H1 (cell line): Measurements from ENCODE around the gene OR2F1. TPM values are rescaled to one million over a fixed set of nuclear protein-coding genes. Genes with fewer than 3 reads are reported as not detected.

Experiments
- CTCF ChIA-PET: fragments of 300-600 bp; sonication (Branson Sonifier 250); formaldehyde crosslinking; loops from one replicate; lab custom pipeline; 2021; ENCODE audit not compliant: partially characterized antibody; lab: Charles Lee
- POLR2A ChIA-PET: fragments of 300-600 bp; sonication (Branson Sonifier 250); formaldehyde crosslinking; loops from one replicate; lab custom pipeline; 2021; ENCODE audit warnings: inconsistent platforms; ENCODE audit not compliant: partially characterized antibody; lab: Charles Lee
- DNase-seq, 2 experiments: peaks; one replicate each; pipeline versions ENCODE4 v3.0.0 to v3.0.0-alpha.2; 2010 to 2022; ENCODE audit warnings: low spot score in 2 of 2, low read depth in 1 of 2, mixed read lengths in 1 of 2
- FAIRE-seq: peaks from 2 replicates; lab custom pipeline; 2011; peaks lifted over from hg19 to GRCh38; lab: Jason Lieb, UNC
- H2AFZ ChIP-seq: 2 replicates; pipeline ENCODE4 v1.8.1; 2012; ENCODE audit warnings: low read length, inconsistent platforms
- H2AK5ac ChIP-seq: 2 replicates; pipeline ENCODE4 v1.6.1; 2013; ENCODE audit warnings: low read depth, low read length
- H2BK120ac ChIP-seq: replicated peaks from 2 replicates; pipeline ENCODE3; 2013; ENCODE audit warnings: low read depth, low read length, inconsistent platforms
- H2BK12ac ChIP-seq: 2 replicates; pipeline ENCODE4 v1.6.1; 2013; ENCODE audit warnings: low read depth, low read length
- H2BK15ac ChIP-seq: 2 replicates; pipeline ENCODE4 v1.6.1; 2013; ENCODE audit warnings: low read length
- H2BK20ac ChIP-seq: 2 replicates; pipeline ENCODE4 v1.6.1; 2013; ENCODE audit warnings: low read length
- H2BK5ac ChIP-seq: 2 replicates; pipeline ENCODE4 v1.6.1; 2013; ENCODE audit warnings: low read depth, low read length
- H3K14ac ChIP-seq: 2 replicates; pipeline ENCODE4 v1.6.1; 2013; ENCODE audit warnings: inconsistent platforms; ENCODE audit not compliant: insufficient read length
- H3K18ac ChIP-seq: 2 replicates; pipeline ENCODE4 v1.6.1; 2013; ENCODE audit warnings: low read length; ENCODE audit errors: extremely low read depth
- H3K23ac ChIP-seq: 2 replicates; pipeline ENCODE4 v1.6.1; 2013; ENCODE audit warnings: inconsistent platforms; ENCODE audit not compliant: insufficient read length
- H3K23me2 ChIP-seq: 2 replicates; pipeline ENCODE4 v1.6.1; 2013; ENCODE audit warnings: low read depth, low read length
- H3K27ac ChIP-seq: 2 replicates; pipeline ENCODE4 v1.6.1; 2011; ENCODE audit warnings: low read depth, low read length, inconsistent platforms
- H3K27me3 ChIP-seq, 4 experiments: replicated peaks in 1 of 4; 1 replicate in 1 of 4; 2 replicates in 3 of 4; pipeline versions ENCODE4 v1.6.1 to v1.8.1; 2011 to 2013; ENCODE audit warnings: low read length in 3 of 4, mild to moderate bottlenecking in 3 of 4, inconsistent platforms in 2 of 4, mixed read lengths in 2 of 4, moderate library complexity in 1 of 4; ENCODE audit not compliant: control insufficient read depth in 3 of 4, insufficient read depth in 3 of 4; ENCODE audit errors: extremely low read depth in 1 of 4
- H3K36me3 ChIP-seq, 4 experiments: 2 replicates each; pipeline versions ENCODE4 v1.6.1 to v1.8.1; 2011 to 2013; ENCODE audit warnings: mild to moderate bottlenecking in 4 of 4, low read length in 3 of 4, moderate library complexity in 2 of 4, control low read depth in 1 of 4, inconsistent platforms in 1 of 4; ENCODE audit not compliant: insufficient read depth in 4 of 4, control insufficient read depth in 2 of 4
- H3K4ac ChIP-seq: replicated peaks from 2 replicates; pipeline ENCODE3; 2013; ENCODE audit warnings: low read length, low read depth, mixed read lengths, inconsistent platforms; ENCODE audit not compliant: insufficient read length
- H3K4me1 ChIP-seq, 4 experiments: replicated peaks in 1 of 4; 1 replicate in 1 of 4; 2 replicates in 3 of 4; pipeline versions ENCODE4 v1.6.1 to v1.8.1; 2011 to 2013; ENCODE audit warnings: low read length in 3 of 4, inconsistent platforms in 2 of 4, mixed read lengths in 1 of 4; ENCODE audit not compliant: insufficient read depth in 4 of 4, control insufficient read depth in 3 of 4
- H3K4me2 ChIP-seq, 2 experiments: 2 replicates each; pipeline versions ENCODE4 v1.6.1 to v1.8.1; 2011 to 2013; ENCODE audit warnings: low read depth in 2 of 2, low read length in 2 of 2, control low read depth in 1 of 2, inconsistent platforms in 1 of 2, mild to moderate bottlenecking in 1 of 2; ENCODE audit not compliant: insufficient read depth in 1 of 2
- H3K4me3 ChIP-seq, 4 experiments: fragments of 200-600, 300-600 bp in 1 of 4; sonication (generic), shearing (Covaris generic), sonication (Bioruptor Twin) in 1 of 4; 2 replicates each; pipeline versions ENCODE4 v1.5.1 to v1.8.1; 2011 to 2016; ENCODE audit warnings: low read length in 4 of 4, low read depth in 3 of 4, control low read depth in 2 of 4, inconsistent platforms in 2 of 4, mild to moderate bottlenecking in 2 of 4, mixed read lengths in 1 of 4, moderate library complexity in 1 of 4; ENCODE audit not compliant: insufficient read depth in 2 of 4; ENCODE audit errors: extremely low read depth in 1 of 4
- H3K56ac ChIP-seq: replicated peaks from 2 replicates; pipeline ENCODE3; 2013; ENCODE audit warnings: low read depth, mild to moderate bottlenecking, mixed read lengths, low read length, inconsistent platforms; ENCODE audit not compliant: insufficient read length
- H3K79me1 ChIP-seq: 2 replicates; pipeline ENCODE4 v1.6.1; 2013; ENCODE audit warnings: low read depth, low read length, control low read depth
- H3K79me2 ChIP-seq, 2 experiments: 2 replicates each; pipeline versions ENCODE4 v1.6.1 to v1.8.1; 2012 to 2013; ENCODE audit warnings: low read length in 2 of 2, mild to moderate bottlenecking in 2 of 2, inconsistent platforms in 1 of 2; ENCODE audit not compliant: insufficient read depth in 2 of 2, control insufficient read depth in 1 of 2
- H3K9ac ChIP-seq, 4 experiments: replicated peaks in 1 of 4; 1 replicate in 1 of 4; 2 replicates in 3 of 4; pipeline versions ENCODE4 v1.6.1 to v1.8.1; 2011 to 2013; ENCODE audit warnings: low read depth in 3 of 4, low read length in 3 of 4, control low read depth in 2 of 4, mild to moderate bottlenecking in 2 of 4, moderate library complexity in 2 of 4, inconsistent platforms in 1 of 4; ENCODE audit errors: extremely low read depth in 1 of 4
- H3K9me3 ChIP-seq, 2 experiments: 2 replicates each; pipeline versions ENCODE4 v1.6.1 to v1.8.1; 2012 to 2013; ENCODE audit warnings: mild to moderate bottlenecking in 2 of 2, moderate library complexity in 2 of 2, control low read depth in 1 of 2, inconsistent platforms in 1 of 2, low read depth in 1 of 2, low read length in 1 of 2, mixed read lengths in 1 of 2; ENCODE audit not compliant: insufficient read depth in 2 of 2
- H4K20me1 ChIP-seq, 2 experiments: replicated peaks in 1 of 2; 2 replicates each; pipeline versions ENCODE3 to v1.8.1; 2011 to 2013; ENCODE audit warnings: inconsistent platforms in 2 of 2, low read length in 2 of 2, mild to moderate bottlenecking in 1 of 2; ENCODE audit not compliant: insufficient read depth in 2 of 2, control insufficient read depth in 1 of 2
- H4K5ac ChIP-seq: 2 replicates; pipeline ENCODE4 v1.6.1; 2013; ENCODE audit warnings: low read length, low read depth, mixed read lengths, inconsistent platforms; ENCODE audit not compliant: insufficient read length
- H4K8ac ChIP-seq: 2 replicates; pipeline ENCODE4 v1.8.0; 2013; ENCODE audit warnings: mild to moderate bottlenecking, moderate library complexity, low read length, inconsistent platforms; ENCODE audit not compliant: insufficient read depth; ENCODE audit errors: extremely low read depth
- H4K91ac ChIP-seq: replicated peaks from 2 replicates; pipeline ENCODE3; 2013; ENCODE audit warnings: low read length, mixed read lengths, inconsistent platforms; ENCODE audit not compliant: insufficient read length
- E2F6 ChIP-seq: IDR thresholded peaks from 2 replicates; pipeline ENCODE4 v1.6.1; 2012; ENCODE audit warnings: inconsistent platforms
- NANOG ChIP-seq: IDR thresholded peaks from 2 replicates; pipeline ENCODE4 v1.6.1; 2011; ENCODE audit warnings: low read length, low read depth, mild to moderate bottlenecking, inconsistent platforms; ENCODE audit not compliant: insufficient read depth, poor library complexity, severe bottlenecking
- polyA plus RNA-seq, 7 experiments: library from polyadenylated mRNA; depleted of rRNA in 3 of 7; stranded (reverse) in 5 of 7; unstranded in 2 of 7; fragments of >200 nt in 5 of 7; fragments of 200-250 nt in 2 of 7; gene quantifications; 1 replicate in 5 of 7; 2 replicates in 1 of 7; 4 replicates in 1 of 7; pipeline versions ENCODE4 v1.2.1 to v1.2.3, GENCODE V29; 2011 to 2013; ENCODE audit warnings: missing spikeins in 2 of 7, mixed read lengths in 2 of 7
- total RNA-seq: library from RNA; stranded (reverse); fragmentation: NEBNext Ultra II Directional; extraction: Animal tissue kit (Norgen Biotek cat#: 25700); gene quantifications from 2 replicates; pipeline ENCODE4 v1.2.1, GENCODE V29; 2021

The OR2F1 gene
- total and polyA plus RNA-seq, 2 of the 8 experiments (the other 6 are each of a cell fraction or from before 2014, with no cell fraction given), result 0.19 TPM; not detected in 1

- Histone ChIP-seq H3K14ac (no peak overlapping the region), H2AK5ac (no peak overlapping the region), H3K36me3 (no peaks in the 10 kb centered on the region), H3K18ac (no peak overlapping the region), H3K79me1 (no peaks in the 10 kb centered on the region), H2AFZ (no peak overlapping the region), H2BK12ac (no peak overlapping the region), H4K20me1 (no peaks in the 10 kb centered on the region), H3K9ac (no peak overlapping the region), H3K4me1 (no peaks in the 10 kb centered on the region), H3K4me2 (no peak overlapping the region), H3K27me3 (no peaks in the 10 kb centered on the region), H3K23me2 (no peaks in the 10 kb centered on the region), H2BK15ac (no peak overlapping the region), H3K23ac (no peak overlapping the region), H2BK5ac (no peak overlapping the region), H2BK120ac (no peak overlapping the region), H3K9me3 (no peaks in the 10 kb centered on the region), H4K5ac (no peak overlapping the region), H3K56ac (no peak overlapping the region), H2BK20ac (no peak overlapping the region), H3K4me3 (no peak overlapping the region), H3K4ac (no peak overlapping the region), H4K91ac (no peak overlapping the region), H3K79me2 (no peaks in the 10 kb centered on the region), H3K27ac (no peak overlapping the region), H4K8ac (no peak overlapping the region)
- no peak for FAIRE-seq
- ChIA-PET POLR2A (no interaction called here), CTCF (interaction anchor here (0.6 kb wide), 1 partner anchor 708 kb away, joined by 3 read pairs; no protein-coding TSS in a partner anchor)
- no peak for DNase-seq
- TF ChIP-seq E2F6, result no peak
- no peak for TF ChIP-seq NANOG
Observed at GRCh38 chr7:143931739-143932138, 22.9 kb upstream of the OR2F1 start.
